GM04504 (cell line): ENCODE results near the gene MED8.

Source experiments
- DNase-seq: peaks from one replicate; pipeline ENCODE4 v3.0.0-alpha.2; 2012; ENCODE audit warnings: low read depth

The MED8 gene

GRCh38 chr1:43358746-43359693 is 30.6 kb downstream of the MED8 start, which contains the start of gene CDC20:
Gene CDC20 (plus strand): TSS chr1:43358981. CDS start chr1:43359216, 235 bp downstream.
- DNase-seq, result peak; percentile 93

- DNase-seq, result no peak
Observed at GRCh38 chr1:43358121-43358745, 31.4 kb downstream of the MED8 start.

GRCh38 chr1:43357251-43357650 is 32.3 kb downstream of the MED8 start:
- DNase-seq, result no peak

GRCh38 chr1:43354936-43355335 is 34.7 kb downstream of the MED8 start:
- no peak for DNase-seq

GRCh38 chr1:43354471-43354870 is 35.1 kb downstream of the MED8 start:
- DNase-seq, result no peak

- no peak for DNase-seq
Observed at GRCh38 chr1:43352881-43353280, 36.7 kb downstream of the MED8 start.

- no peak for DNase-seq
Observed at GRCh38 chr1:43352351-43352705, 37.3 kb downstream of the MED8 start.

- DNase-seq, result no peak
Observed at GRCh38 chr1:43351421-43352350, 37.9 kb downstream of the MED8 start.

GRCh38 chr1:43350976-43351375 is 38.6 kb downstream of the MED8 start:
- no peak for DNase-seq

- no peak for DNase-seq
Observed at GRCh38 chr1:43349594-43350306, 39.9 kb downstream of the MED8 start.

- no peak for DNase-seq
Observed at GRCh38 chr1:43348809-43349593, 40.6 kb downstream of the MED8 start.

GRCh38 chr1:43348343-43348808 is 41.2 kb downstream of the MED8 start:
- DNase-seq, result no peak

GRCh38 chr1:43346636-43347035 is 43.0 kb downstream of the MED8 start:
- DNase-seq, result no peak

GRCh38 chr1:43345120-43345519 is 44.5 kb downstream of the MED8 start:
- no peak for DNase-seq

GRCh38 chr1:43344267-43344850 is 45.2 kb downstream of the MED8 start:
- DNase-seq, result no peak

GRCh38 chr1:43340559-43340958 is 49.0 kb downstream of the MED8 start:
- DNase-seq, result no peak

GRCh38 chr1:43339584-43340232 is 49.9 kb downstream of the MED8 start:
- no peak for DNase-seq

GRCh38 chr1:43338001-43338400 is 51.6 kb downstream of the MED8 start:
- DNase-seq, result no peak

GRCh38 chr1:43337588-43337987 is 52.0 kb downstream of the MED8 start, which contains the start of gene MPL:
Gene MPL (plus strand): TSS chr1:43337818. CDS start chr1:43337849, 31 bp downstream.
- DNase-seq, result no peak
